Measurements from ENCODE around the gene ARFGEF3. TPM values are rescaled to one million over a fixed set of nuclear protein-coding genes. Genes with fewer than 3 reads are reported as not detected.

The ARFGEF3 gene
- total and polyA plus RNA-seq, 4 donors, result 4.7 to 28.1 (median 14.0) TPM

- no peaks in the 10 kb centered on the region for H3K4me1 ChIP-seq (ENCODE audit: control insufficient read depth in 5 of 5, insufficient read depth in 5 of 5, low read length in 5 of 5)
- no peaks in the 10 kb centered on the region for H3K27me3 ChIP-seq (ENCODE audit: control insufficient read depth in 3 of 3, insufficient read depth in 3 of 3, low read length in 2 of 3)
- 79 to 82% methylated on average over 6 of the region's 6 CpGs for WGBS, 2 donors
- no peak for DNase-seq
- H3K27ac ChIP-seq (ENCODE audit: low read depth in 1 of 2, low read length in 1 of 2), result no peak overlapping the region
- H3K9me3 ChIP-seq (ENCODE audit: control insufficient read depth in 4 of 4, insufficient read depth in 3 of 4, low read length in 3 of 4), result no peaks in the 10 kb centered on the region
- no peak for ATAC-seq (ENCODE audit: insufficient read depth, low FRiP score)
- TF ChIP-seq, protein P1, sequence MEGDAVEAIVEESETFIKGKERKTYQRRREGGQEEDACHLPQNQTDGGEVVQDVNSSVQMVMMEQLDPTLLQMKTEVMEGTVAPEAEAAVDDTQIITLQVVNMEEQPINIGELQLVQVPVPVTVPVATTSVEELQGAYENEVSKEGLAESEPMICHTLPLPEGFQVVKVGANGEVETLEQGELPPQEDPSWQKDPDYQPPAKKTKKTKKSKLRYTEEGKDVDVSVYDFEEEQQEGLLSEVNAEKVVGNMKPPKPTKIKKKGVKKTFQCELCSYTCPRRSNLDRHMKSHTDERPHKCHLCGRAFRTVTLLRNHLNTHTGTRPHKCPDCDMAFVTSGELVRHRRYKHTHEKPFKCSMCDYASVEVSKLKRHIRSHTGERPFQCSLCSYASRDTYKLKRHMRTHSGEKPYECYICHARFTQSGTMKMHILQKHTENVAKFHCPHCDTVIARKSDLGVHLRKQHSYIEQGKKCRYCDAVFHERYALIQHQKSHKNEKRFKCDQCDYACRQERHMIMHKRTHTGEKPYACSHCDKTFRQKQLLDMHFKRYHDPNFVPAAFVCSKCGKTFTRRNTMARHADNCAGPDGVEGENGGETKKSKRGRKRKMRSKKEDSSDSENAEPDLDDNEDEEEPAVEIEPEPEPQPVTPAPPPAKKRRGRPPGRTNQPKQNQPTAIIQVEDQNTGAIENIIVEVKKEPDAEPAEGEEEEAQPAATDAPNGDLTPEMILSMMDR (IDR thresholded peaks at IDR 0.05; ENCODE audit: control extremely low read depth, extremely low read depth), result no peak
- H3K36me3 ChIP-seq (ENCODE audit: control insufficient read depth in 4 of 4, insufficient read depth in 4 of 4, low read length in 4 of 4), result no peaks in the 10 kb centered on the region
- no peak overlapping the region for H3K9ac ChIP-seq (ENCODE audit: insufficient read depth in 1 of 2, low read length in 2 of 2)
- H3K4me3 ChIP-seq, result no peak overlapping the region
Measured at GRCh38 chr6:138198430-138199091, 36.8 kb downstream of the ARFGEF3 start.

GRCh38 chr6:138201836-138202235, 40.1 kb downstream of the ARFGEF3 start:
- Histone ChIP-seq H3K27ac (ENCODE audit: low read depth in 1 of 2, low read length in 1 of 2) (no peak overlapping the region), H3K27me3 (ENCODE audit: control insufficient read depth in 3 of 3, insufficient read depth in 3 of 3, low read length in 2 of 3) (no peaks in the 10 kb centered on the region), H3K9ac (ENCODE audit: insufficient read depth in 1 of 2, low read length in 2 of 2) (no peak overlapping the region), H3K4me1 (ENCODE audit: control insufficient read depth in 5 of 5, insufficient read depth in 5 of 5, low read length in 5 of 5) (peaks cover 0 to 3% (median 0%) of the 10 kb centered on the region in 5 donors), H3K9me3 (ENCODE audit: control insufficient read depth in 4 of 4, insufficient read depth in 3 of 4, low read length in 3 of 4) (no peaks in the 10 kb centered on the region), H3K4me3 (no peak overlapping the region), H3K36me3 (ENCODE audit: control insufficient read depth in 4 of 4, insufficient read depth in 4 of 4, low read length in 4 of 4) (no peaks in the 10 kb centered on the region)
- no peak for DNase-seq
- no peak for ATAC-seq (ENCODE audit: insufficient read depth, low FRiP score)
- 93 to 95% methylated on average over 4 of the region's 4 CpGs for WGBS, 2 donors
- TF ChIP-seq, protein P1 (IDR thresholded peaks at IDR 0.05; ENCODE audit: control extremely low read depth, extremely low read depth), result no peak

GRCh38 chr6:138203315-138203714, 41.6 kb downstream of the ARFGEF3 start:
- TF ChIP-seq, protein P1 (IDR thresholded peaks at IDR 0.05; ENCODE audit: control extremely low read depth, extremely low read depth), result no peak
- H3K27ac ChIP-seq (ENCODE audit: low read depth in 1 of 2, low read length in 1 of 2), result no peak overlapping the region
- H3K4me3 ChIP-seq, result no peak overlapping the region
- no peaks in the 10 kb centered on the region for H3K9me3 ChIP-seq (ENCODE audit: control insufficient read depth in 4 of 4, insufficient read depth in 3 of 4, low read length in 3 of 4)
- H3K36me3 ChIP-seq (ENCODE audit: control insufficient read depth in 4 of 4, insufficient read depth in 4 of 4, low read length in 4 of 4), result no peaks in the 10 kb centered on the region
- no peaks in the 10 kb centered on the region for H3K27me3 ChIP-seq (ENCODE audit: control insufficient read depth in 3 of 3, insufficient read depth in 3 of 3, low read length in 2 of 3)
- ATAC-seq (ENCODE audit: insufficient read depth, low FRiP score) (no peak), DNase-seq (no peak)
- WGBS, 2 donors, result 88 to 95% methylated on average over 2 of the region's 2 CpGs
- no peak overlapping the region for H3K9ac ChIP-seq (ENCODE audit: insufficient read depth in 1 of 2, low read length in 2 of 2)
- H3K4me1 ChIP-seq (ENCODE audit: control insufficient read depth in 5 of 5, insufficient read depth in 5 of 5, low read length in 5 of 5), result peaks cover 0 to 3% (median 0%) of the 10 kb centered on the region in 5 donors

- no peak overlapping the region for H3K4me3 ChIP-seq
Measured at GRCh38 chr6:138204303-138204702, 42.6 kb downstream of the ARFGEF3 start.

More at GRCh38 chr6:138204303-138204702, 42.6 kb downstream of the ARFGEF3 start:
- H3K36me3 ChIP-seq (ENCODE audit: control insufficient read depth in 4 of 4, insufficient read depth in 4 of 4, low read length in 4 of 4), result no peaks in the 10 kb centered on the region
- no peak overlapping the region for H3K9ac ChIP-seq (ENCODE audit: insufficient read depth in 1 of 2, low read length in 2 of 2)
- H3K27me3 ChIP-seq (ENCODE audit: control insufficient read depth in 3 of 3, insufficient read depth in 3 of 3, low read length in 2 of 3), result no peaks in the 10 kb centered on the region
- TF ChIP-seq, protein P1 (IDR thresholded peaks at IDR 0.05; ENCODE audit: control extremely low read depth, extremely low read depth), result no peak
- no peak overlapping the region for H3K27ac ChIP-seq (ENCODE audit: low read depth in 1 of 2, low read length in 1 of 2)
- no peaks in the 10 kb centered on the region for H3K9me3 ChIP-seq (ENCODE audit: control insufficient read depth in 4 of 4, insufficient read depth in 3 of 4, low read length in 3 of 4)
- DNase-seq (no peak), ATAC-seq (ENCODE audit: insufficient read depth, low FRiP score) (no peak)
- peaks cover 0 to 3% (median 0%) of the 10 kb centered on the region in 5 donors for H3K4me1 ChIP-seq (ENCODE audit: control insufficient read depth in 5 of 5, insufficient read depth in 5 of 5, low read length in 5 of 5)

Measured in lung (tissue), 12 donors.